ENCODE measurements around the gene ZNF579.

- TF ChIP-seq CTCF (conservative IDR thresholded peaks at IDR 0.05; ENCODE audit: low read depth, low read length): no peak
- TF ChIP-seq EZH2 (IDR thresholded peaks at IDR 0.05; ENCODE audit: low read length, unreplicated experiment): no peak
These were observed 19.4 kb upstream of the ZNF579 start, which contains the start of gene ZNF524 for GRCh38 chr19:55599842-55600661.
